ENCODE measurements around the gene MYLK4. TPM values are rescaled to one million over a fixed set of nuclear protein-coding genes. Genes with fewer than 3 reads are reported as not detected.

MYLK4 gene
- total and polyA plus RNA-seq, 5 donors = 1.3 to 3.7 (median 2.3) TPM

DNA sequence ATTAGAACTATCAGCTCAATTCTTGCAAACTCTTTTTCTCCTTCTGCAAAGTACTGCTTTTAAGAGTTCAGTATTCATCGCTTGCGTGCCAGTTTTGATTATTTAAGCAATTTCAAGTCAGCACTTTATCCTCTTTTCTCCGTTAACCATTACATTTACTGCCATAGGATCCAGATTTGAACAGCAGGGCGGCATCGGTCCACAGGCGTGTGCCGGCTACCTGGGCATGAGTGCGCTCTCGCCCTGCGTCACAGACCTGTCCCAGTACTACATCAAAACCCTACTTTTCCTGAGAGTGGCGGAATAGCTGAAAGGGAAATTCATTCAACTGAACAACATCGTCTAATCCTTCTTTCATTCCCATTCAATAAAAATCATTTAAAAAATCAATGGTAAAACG lies 53.4 kb downstream of the MYLK4 start:
- no peaks in the 10 kb centered on the region for H3K4me1 ChIP-seq (ENCODE audit: control insufficient read depth, insufficient read depth, low read length)
- H3K27ac ChIP-seq (ENCODE audit: low read length) = no peak overlapping the region
- H3K27me3 ChIP-seq (ENCODE audit: control insufficient read depth, insufficient read depth) = no peaks in the 10 kb centered on the region
- WGBS = 90% methylated on average over 13 of the region's 13 CpGs
- no peak for DNase-seq
- ATAC-seq = no peak
- no peak overlapping the region for H3K4me3 ChIP-seq (ENCODE audit: low read length)
- intact Hi-C loops (cut with DNase I) = loop anchor here in 1 of 4 donors (10.0 kb wide), 1 partner anchor 1092 kb away; the partner anchor contains the start of gene FOXC1
- H3K9me3 ChIP-seq (ENCODE audit: control insufficient read depth, low read length) = no peaks in the 10 kb centered on the region

DNA sequence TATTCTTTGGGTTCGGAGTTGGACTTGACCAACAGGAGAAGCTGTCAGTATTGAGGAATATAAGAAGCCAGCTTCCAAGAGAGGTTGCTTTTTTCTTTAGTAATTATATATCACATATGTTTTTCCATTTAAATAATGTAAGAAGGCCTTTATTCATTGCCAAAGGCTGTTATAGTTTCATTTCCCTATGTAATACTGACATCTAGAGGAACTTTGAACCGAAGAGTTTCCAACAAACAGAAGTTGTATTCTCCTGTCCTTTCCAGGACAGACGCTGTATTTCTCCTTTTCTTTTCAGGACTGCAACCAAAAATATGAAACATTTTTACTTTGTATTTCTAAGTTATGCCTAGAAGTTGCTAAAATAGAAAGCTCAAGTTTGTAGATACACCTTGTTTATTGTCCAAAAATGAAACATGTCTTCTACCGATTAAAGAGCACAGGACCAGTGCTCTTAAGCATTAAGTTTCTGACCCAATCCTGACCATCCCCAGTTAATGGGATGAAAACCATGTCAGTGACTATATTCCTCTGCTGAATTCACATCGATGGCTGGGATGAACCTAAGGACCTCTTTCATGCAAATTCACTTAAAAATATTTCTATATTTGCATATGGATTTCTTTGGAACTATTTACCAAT lies 55.1 kb downstream of the MYLK4 start:
- DNase-seq (no peak), ATAC-seq (peak in 1 of 2 donors; percentile 44)
- Histone ChIP-seq H3K4me3 (ENCODE audit: low read length) (no peak overlapping the region), H3K27me3 (ENCODE audit: control insufficient read depth, insufficient read depth) (no peaks in the 10 kb centered on the region), H3K4me1 (ENCODE audit: control insufficient read depth, insufficient read depth, low read length) (no peaks in the 10 kb centered on the region), H3K9me3 (ENCODE audit: control insufficient read depth, low read length) (no peaks in the 10 kb centered on the region), H3K27ac (ENCODE audit: low read length) (no peak overlapping the region)
- WGBS = 48% methylated on average over 5 of the region's 5 CpGs
- intact Hi-C loops (cut with DNase I) = loop anchor here in 1 of 4 donors (10.0 kb wide), 1 partner anchor 1091 kb away; the partner anchor contains the start of gene FOXC1

DNA sequence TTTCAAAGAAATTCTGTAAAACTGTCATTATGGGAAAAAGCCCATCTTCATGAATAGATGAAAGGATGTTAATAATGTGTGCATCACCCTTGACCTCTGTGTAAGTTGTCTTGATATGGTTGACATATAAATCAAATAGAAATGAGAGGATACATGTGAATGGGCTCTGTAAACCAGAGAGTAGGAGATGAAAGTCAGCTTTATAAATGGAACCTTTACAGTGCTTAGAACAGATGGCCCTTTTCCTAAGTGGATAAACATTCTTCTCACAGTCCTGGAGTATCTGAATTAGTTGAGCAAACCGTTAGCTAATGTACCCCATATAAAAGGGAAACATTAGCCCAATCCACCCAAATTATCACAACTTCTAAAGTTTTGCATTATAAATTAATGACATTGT lies 57.5 kb downstream of the MYLK4 start:
- Histone ChIP-seq H3K27ac (ENCODE audit: low read length) (no peak overlapping the region), H3K4me1 (ENCODE audit: control insufficient read depth, insufficient read depth, low read length) (no peaks in the 10 kb centered on the region), H3K27me3 (ENCODE audit: control insufficient read depth, insufficient read depth) (no peaks in the 10 kb centered on the region), H3K9me3 (ENCODE audit: control insufficient read depth, low read length) (no peaks in the 10 kb centered on the region), H3K4me3 (ENCODE audit: low read length) (no peak overlapping the region)
- ATAC-seq (no peak), DNase-seq (no peak)
- intact Hi-C loops (cut with DNase I) = loop anchor here in 1 of 4 donors (10.0 kb wide), 1 partner anchor 1088 kb away; the partner anchor contains the start of gene FOXC1
- 56% methylated on average over 1 of the region's 1 CpG for WGBS

DNA sequence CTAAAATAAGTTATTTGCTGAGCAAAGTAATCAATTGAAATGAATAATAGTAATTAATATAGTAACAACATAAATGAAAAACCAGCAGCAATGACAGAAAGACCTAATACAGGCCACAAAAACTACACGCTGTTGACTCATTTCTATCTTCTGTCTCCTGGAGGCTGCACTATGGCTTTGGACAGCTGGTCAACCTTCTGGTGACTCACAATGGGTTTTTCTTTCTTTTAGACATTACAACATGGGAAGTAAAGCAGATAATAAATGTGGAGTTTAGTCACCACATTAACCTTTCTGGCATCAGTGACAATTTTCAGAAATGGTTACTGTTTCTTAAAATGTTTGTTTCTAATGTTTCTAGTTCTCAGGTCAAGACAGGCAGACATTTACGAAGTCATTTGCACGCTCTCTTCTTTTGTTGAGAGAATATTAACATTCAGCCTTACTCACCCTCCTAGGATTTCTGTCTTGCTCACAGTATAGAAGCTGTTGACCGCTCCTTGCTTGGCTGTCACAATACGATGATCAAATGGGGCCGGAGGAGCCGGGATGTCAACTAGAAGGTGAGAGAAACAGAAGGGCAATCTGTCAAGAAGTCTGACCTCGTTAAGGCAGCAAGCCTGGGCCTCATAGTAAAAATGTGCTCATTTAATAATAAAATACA lies 62.2 kb downstream of the MYLK4 start:
- DNase-seq (no peak), ATAC-seq (peak in 1 of 2 donors; percentile 71)
- no peaks in the 10 kb centered on the region for H3K27me3 ChIP-seq (ENCODE audit: control insufficient read depth, insufficient read depth)
- intact Hi-C loops (cut with DNase I) = no loop called here
- no peaks in the 10 kb centered on the region for H3K9me3 ChIP-seq (ENCODE audit: control insufficient read depth, low read length)
- H3K27ac ChIP-seq (ENCODE audit: low read length) = no peak overlapping the region
- no peak overlapping the region for H3K4me3 ChIP-seq (ENCODE audit: low read length)
- WGBS = 85% methylated on average over 8 of the region's 8 CpGs
- no peaks in the 10 kb centered on the region for H3K4me1 ChIP-seq (ENCODE audit: control insufficient read depth, insufficient read depth, low read length)

DNA sequence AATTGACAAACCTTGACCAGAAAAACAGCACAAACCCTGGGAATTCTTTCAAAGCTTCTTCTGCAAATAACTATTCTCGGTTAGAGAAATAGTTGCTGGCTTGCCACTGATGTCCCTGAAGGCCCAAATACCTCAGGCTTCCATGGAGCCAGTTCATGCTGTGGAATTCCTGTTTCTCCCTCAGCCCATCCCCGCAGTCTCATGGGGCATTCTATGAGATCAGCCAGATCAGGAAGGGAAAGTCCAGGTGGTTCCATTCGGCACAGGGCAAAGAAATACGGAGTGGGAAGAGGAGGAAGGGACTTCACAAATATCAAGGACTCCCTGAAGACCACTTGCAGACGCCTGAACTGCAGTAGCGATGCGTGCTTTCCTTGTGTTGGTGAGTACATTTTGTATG lies 63.3 kb downstream of the MYLK4 start:
- Histone ChIP-seq H3K27ac (ENCODE audit: low read length) (no peak overlapping the region), H3K4me1 (ENCODE audit: control insufficient read depth, insufficient read depth, low read length) (no peaks in the 10 kb centered on the region), H3K27me3 (ENCODE audit: control insufficient read depth, insufficient read depth) (no peaks in the 10 kb centered on the region), H3K4me3 (ENCODE audit: low read length) (no peak overlapping the region), H3K9me3 (ENCODE audit: control insufficient read depth, low read length) (no peaks in the 10 kb centered on the region)
- WGBS = 81% methylated on average over 7 of the region's 7 CpGs
- intact Hi-C loops (cut with DNase I) = no loop called here
- ATAC-seq (no peak), DNase-seq (no peak)

DNA sequence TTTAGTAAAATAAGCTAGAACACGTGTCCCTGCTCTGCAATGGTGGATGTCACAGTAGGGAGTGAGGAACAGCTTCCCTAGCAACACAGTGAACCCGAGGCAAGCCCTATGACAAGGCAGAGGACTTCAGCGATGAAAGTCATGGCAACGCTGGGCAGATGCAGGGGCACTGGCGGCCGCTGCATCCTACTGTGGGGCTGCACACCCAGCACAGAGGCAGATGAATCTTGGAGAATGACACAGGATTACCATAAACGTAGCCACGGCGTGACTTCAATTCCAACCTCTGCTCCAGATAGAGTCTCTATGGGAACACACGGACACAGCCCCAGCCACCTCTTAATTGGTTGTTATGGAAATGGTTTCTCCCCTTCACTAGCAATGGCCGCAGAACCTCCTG lies 64.2 kb downstream of the MYLK4 start:
- no peaks in the 10 kb centered on the region for H3K4me1 ChIP-seq (ENCODE audit: control insufficient read depth, insufficient read depth, low read length)
- DNase-seq = no peak
- H3K4me3 ChIP-seq (ENCODE audit: low read length) = no peak overlapping the region
- H3K27ac ChIP-seq (ENCODE audit: low read length) = no peak overlapping the region
- intact Hi-C loops (cut with DNase I) = no loop called here
- no peaks in the 10 kb centered on the region for H3K9me3 ChIP-seq (ENCODE audit: control insufficient read depth, low read length)
- no peaks in the 10 kb centered on the region for H3K27me3 ChIP-seq (ENCODE audit: control insufficient read depth, insufficient read depth)
- ATAC-seq = no peak
- 94% methylated on average over 11 of the region's 11 CpGs for WGBS

DNA sequence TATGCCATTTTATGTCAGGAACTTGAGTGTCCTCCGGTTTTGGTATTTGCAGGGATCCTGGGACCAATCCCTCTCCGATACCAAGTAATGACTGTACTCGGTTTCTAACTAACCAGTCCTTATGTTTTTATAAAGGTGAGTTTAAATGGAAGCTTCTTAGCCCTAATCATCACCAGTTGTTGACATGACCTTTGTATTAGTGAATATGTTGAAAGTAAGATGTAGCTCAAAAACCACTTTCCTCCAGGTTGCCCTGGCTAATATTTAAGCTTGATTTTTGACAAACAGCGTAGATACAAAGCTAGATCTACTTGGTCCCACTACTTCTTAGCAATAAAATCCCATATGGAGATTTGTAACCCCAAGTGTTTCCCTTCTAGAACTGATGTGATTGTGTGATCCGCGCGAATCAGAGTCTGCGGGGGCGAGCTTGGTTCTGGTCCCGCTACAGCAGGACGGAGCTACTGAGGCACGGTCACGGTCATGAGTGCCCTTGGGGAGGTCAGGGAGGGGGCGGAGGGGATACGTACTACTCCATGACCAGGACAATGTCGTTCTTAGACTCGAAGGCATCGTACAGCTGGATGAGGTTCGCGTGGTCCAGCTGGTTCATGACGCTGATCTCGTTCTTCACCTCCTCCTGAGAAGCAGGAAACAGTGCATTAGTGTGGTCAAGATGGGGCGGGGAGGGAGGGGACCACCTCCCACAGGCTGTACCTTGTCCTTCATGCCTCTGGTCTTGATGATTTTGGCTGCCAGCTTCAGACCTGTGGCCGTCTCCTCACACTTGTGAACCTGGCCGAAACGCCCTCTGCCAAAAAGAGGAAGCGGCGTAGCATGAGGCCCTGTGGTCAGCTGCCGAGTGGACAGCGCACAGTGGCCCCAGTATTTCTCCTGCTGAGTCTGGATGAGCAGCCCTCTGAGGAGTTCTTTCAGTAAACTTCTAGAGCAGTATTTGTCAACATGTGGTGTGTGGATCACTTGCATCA lies 65.7 kb downstream of the MYLK4 start:
- intact Hi-C loops (cut with DNase I) = no loop called here
- no peak for DNase-seq
- Histone ChIP-seq H3K4me3 (ENCODE audit: low read length) (no peak overlapping the region), H3K27ac (ENCODE audit: low read length) (no peak overlapping the region), H3K27me3 (ENCODE audit: control insufficient read depth, insufficient read depth) (no peaks in the 10 kb centered on the region), H3K4me1 (ENCODE audit: control insufficient read depth, insufficient read depth, low read length) (no peaks in the 10 kb centered on the region), H3K9me3 (ENCODE audit: control insufficient read depth, low read length) (no peaks in the 10 kb centered on the region)
- no peak for ATAC-seq
- WGBS = 95% methylated on average over 30 of the region's 30 CpGs

DNA sequence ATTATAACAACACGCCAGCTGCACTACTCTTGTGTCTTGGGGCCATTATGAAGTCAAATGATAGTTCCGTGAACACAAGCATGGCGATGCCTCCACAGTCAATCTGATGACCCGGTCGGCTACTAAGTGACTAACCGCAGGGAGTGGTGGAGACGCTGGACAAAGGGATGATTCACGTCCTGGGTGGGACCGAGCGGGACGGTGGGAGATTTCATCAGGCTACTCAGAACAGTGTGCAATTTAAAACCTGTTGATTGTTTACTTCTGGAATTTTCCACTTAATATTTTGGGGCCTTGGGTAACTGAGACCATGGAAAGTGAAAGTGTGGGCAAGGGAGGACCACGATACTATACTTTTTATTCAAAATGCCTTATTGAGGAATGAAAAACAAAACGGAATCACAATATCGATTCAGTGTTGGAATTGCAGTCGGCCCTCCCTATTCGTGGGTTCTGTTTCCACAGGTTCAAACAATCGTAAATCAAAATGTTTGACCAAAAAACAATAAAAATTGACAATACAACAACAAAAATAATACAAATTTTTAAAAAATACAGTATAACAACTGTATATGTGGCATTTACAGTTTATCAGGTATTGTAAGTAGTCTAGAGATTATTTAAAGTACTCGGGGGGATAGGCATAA lies 66.5 kb downstream of the MYLK4 start:
- Histone ChIP-seq H3K4me3 (ENCODE audit: low read length) (no peak overlapping the region), H3K27me3 (ENCODE audit: control insufficient read depth, insufficient read depth) (no peaks in the 10 kb centered on the region), H3K9me3 (ENCODE audit: control insufficient read depth, low read length) (no peaks in the 10 kb centered on the region), H3K4me1 (ENCODE audit: control insufficient read depth, insufficient read depth, low read length) (no peaks in the 10 kb centered on the region), H3K27ac (ENCODE audit: low read length) (no peak overlapping the region)
- 95% methylated on average over 18 of the region's 18 CpGs for WGBS
- intact Hi-C loops (cut with DNase I) = no loop called here
- DNase-seq (no peak), ATAC-seq (no peak)

DNA sequence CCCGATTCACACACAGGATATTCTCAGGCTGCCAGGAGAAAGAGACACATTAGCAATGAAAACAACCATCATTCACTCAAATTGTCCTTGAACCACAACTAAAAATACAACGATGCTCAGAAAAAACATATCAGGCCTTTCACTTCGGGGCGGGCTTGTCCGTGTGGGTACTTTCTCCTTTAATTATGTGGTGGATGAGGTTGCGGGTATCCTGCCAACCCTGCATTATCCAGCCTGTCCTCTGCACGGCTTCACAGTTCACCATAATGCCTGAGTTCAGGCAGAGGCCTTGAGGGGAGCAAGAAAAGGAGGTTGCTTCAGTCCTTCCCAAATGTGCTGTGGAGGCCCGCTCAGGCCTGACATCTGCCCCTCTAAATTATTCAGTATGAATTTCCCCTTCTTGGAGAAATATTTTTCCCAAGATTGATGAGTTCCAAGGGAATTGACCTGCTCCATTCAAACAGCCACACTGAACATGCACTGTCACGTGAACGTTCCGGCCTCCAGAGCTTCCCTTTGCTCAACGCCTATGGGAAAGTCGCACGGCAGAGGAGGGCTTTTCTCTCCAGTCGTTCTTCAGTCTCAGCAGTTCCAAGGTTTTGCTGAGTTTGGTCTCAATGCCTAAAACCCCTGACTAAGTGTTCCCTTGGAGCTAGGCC lies 70.3 kb downstream of the MYLK4 start:
- Histone ChIP-seq H3K27ac (ENCODE audit: low read length) (no peak overlapping the region), H3K27me3 (ENCODE audit: control insufficient read depth, insufficient read depth) (no peaks in the 10 kb centered on the region), H3K4me1 (ENCODE audit: control insufficient read depth, insufficient read depth, low read length) (no peaks in the 10 kb centered on the region), H3K9me3 (ENCODE audit: control insufficient read depth, low read length) (no peaks in the 10 kb centered on the region), H3K4me3 (ENCODE audit: low read length) (no peak overlapping the region)
- ATAC-seq (no peak), DNase-seq (no peak)
- intact Hi-C loops (cut with DNase I) = no loop called here
- WGBS = 88% methylated on average over 15 of the region's 15 CpGs

DNA sequence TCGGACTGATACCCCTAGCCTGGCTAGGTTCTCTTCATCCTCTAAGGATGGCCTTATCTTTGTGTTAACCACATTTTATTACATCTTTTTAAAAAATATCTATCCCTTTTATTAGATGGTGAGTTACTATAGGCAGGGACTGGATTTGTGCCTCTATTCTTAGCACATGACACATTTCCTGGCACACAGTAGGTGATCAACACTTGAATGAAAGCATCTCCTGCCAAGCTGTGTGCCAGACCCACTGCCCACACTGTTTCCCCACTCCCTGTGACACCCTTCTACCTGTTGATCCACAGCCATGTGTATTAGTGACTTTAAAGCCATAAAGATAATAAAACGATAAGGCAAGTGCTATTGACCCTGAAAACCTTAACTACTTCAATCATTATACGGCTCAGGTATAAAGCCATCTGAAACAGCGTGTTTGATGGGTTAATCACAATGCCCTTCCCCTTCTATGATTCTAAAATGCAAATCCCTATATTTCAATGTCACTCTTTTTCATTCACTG lies 73.6 kb downstream of the MYLK4 start:
- no peaks in the 10 kb centered on the region for H3K4me1 ChIP-seq (ENCODE audit: control insufficient read depth, insufficient read depth, low read length)
- no peak for DNase-seq
- no peaks in the 10 kb centered on the region for H3K27me3 ChIP-seq (ENCODE audit: control insufficient read depth, insufficient read depth)
- H3K27ac ChIP-seq (ENCODE audit: low read length) = no peak overlapping the region
- 93% methylated on average over 4 of the region's 4 CpGs for WGBS
- H3K9me3 ChIP-seq (ENCODE audit: control insufficient read depth, low read length) = no peaks in the 10 kb centered on the region
- H3K4me3 ChIP-seq (ENCODE audit: low read length) = no peak overlapping the region
- intact Hi-C loops (cut with DNase I) = no loop called here
- no peak for ATAC-seq
